ENCODE results near the gene REEP6. TPM values are rescaled to one million over a fixed set of nuclear protein-coding genes. Genes with fewer than 3 reads are reported as not detected.

The REEP6 gene
- total and polyA plus RNA-seq, 2 donors (not counting 1 experiment from before 2014, with no cell fraction given): 0.47 to 0.99 TPM

DNA sequence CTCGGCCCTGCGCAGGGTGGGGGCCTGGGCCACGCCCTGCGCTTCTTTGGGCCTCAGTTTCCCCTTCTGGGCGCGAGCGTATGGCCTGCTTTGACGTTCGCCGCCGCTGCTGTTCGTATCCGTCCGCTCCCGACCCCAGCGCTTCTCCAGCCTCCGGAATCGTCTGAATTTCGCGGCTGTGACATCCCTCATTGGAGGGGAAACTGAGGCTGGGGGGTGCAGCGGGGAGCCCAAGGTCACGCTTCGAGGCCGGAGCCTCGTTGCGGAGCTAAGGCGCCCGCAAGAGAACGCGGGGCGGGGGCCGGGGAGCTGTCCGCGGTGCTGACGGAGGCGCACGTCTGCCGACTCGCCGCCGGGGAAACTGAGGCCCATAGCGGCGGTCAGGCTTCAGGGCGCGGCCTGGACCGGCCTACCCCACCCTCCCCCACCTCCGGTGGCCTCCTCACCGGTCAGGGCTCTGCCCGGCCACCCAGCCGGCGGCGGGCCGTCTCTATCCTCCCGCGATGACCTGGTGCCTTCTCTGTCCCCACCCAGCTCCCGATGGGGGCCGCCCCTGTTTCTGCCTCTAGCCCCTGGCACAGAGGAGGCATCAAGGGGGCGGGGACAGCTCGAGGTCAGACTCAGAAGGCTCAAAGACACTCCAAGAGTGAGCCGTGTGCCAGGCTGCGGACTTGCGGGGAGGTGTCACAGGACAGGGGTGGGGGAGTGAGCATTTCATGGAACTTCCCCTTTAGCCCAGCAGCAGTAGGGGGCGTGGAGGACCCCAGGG, 44.1 kb upstream of the REEP6 start:
- Histone ChIP-seq H4K20me1 (ENCODE audit: control insufficient read depth, extremely low read depth, insufficient read depth, low read length) (no peaks in the 10 kb centered on the region), H2AFZ (ENCODE audit: low read length) (no peak overlapping the region), H3K36me3 (ENCODE audit: control insufficient read depth, insufficient read depth, low read length) (peaks cover 6% of the 10 kb centered on the region), H3K4me1 (ENCODE audit: control insufficient read depth, extremely low read depth, insufficient read depth, low read length) (peaks cover 3% of the 10 kb centered on the region), H3K27me3 (ENCODE audit: control insufficient read depth, insufficient read depth, low read length) (peaks cover 46% of the 10 kb centered on the region), H3K79me2 (ENCODE audit: control insufficient read depth, insufficient read depth, low read length) (peaks cover 2% of the 10 kb centered on the region), H3K4me3 (replicated peaks in 1 of 4; ENCODE audit: control extremely low read depth in 1 of 4, insufficient read depth in 1 of 4, low read depth in 3 of 4, low read length in 4 of 4) (peak overlapping the region in 1 of 4 experiments; percentile 50), H3K4me2 (ENCODE audit: extremely low read depth, insufficient read depth, low read length) (no peak overlapping the region), H3K27ac (ENCODE audit: insufficient read depth, low read length) (no peak overlapping the region), H3K9me3 (ENCODE audit: control insufficient read depth, insufficient read depth, low read depth, low read length) (no peaks in the 10 kb centered on the region), H3K9ac (ENCODE audit: insufficient read depth, low read length) (no peak overlapping the region)
- DNase-seq (ENCODE audit: low read depth in 2 of 2): no peak
- TF ChIP-seq, protein P1, sequence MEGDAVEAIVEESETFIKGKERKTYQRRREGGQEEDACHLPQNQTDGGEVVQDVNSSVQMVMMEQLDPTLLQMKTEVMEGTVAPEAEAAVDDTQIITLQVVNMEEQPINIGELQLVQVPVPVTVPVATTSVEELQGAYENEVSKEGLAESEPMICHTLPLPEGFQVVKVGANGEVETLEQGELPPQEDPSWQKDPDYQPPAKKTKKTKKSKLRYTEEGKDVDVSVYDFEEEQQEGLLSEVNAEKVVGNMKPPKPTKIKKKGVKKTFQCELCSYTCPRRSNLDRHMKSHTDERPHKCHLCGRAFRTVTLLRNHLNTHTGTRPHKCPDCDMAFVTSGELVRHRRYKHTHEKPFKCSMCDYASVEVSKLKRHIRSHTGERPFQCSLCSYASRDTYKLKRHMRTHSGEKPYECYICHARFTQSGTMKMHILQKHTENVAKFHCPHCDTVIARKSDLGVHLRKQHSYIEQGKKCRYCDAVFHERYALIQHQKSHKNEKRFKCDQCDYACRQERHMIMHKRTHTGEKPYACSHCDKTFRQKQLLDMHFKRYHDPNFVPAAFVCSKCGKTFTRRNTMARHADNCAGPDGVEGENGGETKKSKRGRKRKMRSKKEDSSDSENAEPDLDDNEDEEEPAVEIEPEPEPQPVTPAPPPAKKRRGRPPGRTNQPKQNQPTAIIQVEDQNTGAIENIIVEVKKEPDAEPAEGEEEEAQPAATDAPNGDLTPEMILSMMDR (conservative IDR thresholded peaks at IDR 0.05 in 1 of 2, IDR thresholded peaks at IDR 0.05 in 1 of 2; ENCODE audit: low read depth in 1 of 2, low read length in 2 of 2): no peak
- TF ChIP-seq EZH2 (IDR thresholded peaks at IDR 0.05; ENCODE audit: low read length, missing control alignments): peak; percentile 97

DNA sequence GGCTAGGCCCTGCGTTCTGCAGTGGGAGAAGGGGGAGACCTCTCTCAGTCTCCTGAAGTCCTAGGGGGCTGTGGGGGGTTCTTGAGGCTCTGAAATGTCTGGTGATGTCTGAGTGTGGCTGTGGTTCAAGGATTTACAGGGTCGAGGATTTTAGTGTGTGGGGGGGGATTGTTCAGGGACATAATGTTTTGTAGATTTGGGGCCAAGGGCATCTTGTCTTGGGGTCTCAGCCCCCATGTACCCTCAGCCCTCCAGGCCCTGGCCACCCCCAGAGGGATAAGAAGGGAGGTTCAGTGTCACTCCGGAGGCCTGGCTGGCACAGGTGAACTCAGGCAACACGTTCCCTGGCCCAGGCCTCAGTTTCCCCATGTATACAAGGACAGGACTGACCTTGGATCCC, 43.5 kb upstream of the REEP6 start:
- Histone ChIP-seq H3K27me3 (ENCODE audit: control insufficient read depth, insufficient read depth, low read length) (peaks cover 52% of the 10 kb centered on the region), H4K20me1 (ENCODE audit: control insufficient read depth, extremely low read depth, insufficient read depth, low read length) (no peaks in the 10 kb centered on the region), H2AFZ (ENCODE audit: low read length) (no peak overlapping the region), H3K4me2 (ENCODE audit: extremely low read depth, insufficient read depth, low read length) (no peak overlapping the region), H3K27ac (ENCODE audit: insufficient read depth, low read length) (no peak overlapping the region), H3K4me1 (ENCODE audit: control insufficient read depth, extremely low read depth, insufficient read depth, low read length) (peaks cover 3% of the 10 kb centered on the region), H3K9ac (ENCODE audit: insufficient read depth, low read length) (no peak overlapping the region), H3K4me3 (replicated peaks in 1 of 4; ENCODE audit: control extremely low read depth in 1 of 4, insufficient read depth in 1 of 4, low read depth in 3 of 4, low read length in 4 of 4) (no peak overlapping the region), H3K36me3 (ENCODE audit: control insufficient read depth, insufficient read depth, low read length) (peaks cover 2% of the 10 kb centered on the region), H3K9me3 (ENCODE audit: control insufficient read depth, insufficient read depth, low read depth, low read length) (no peaks in the 10 kb centered on the region), H3K79me2 (ENCODE audit: control insufficient read depth, insufficient read depth, low read length) (no peaks in the 10 kb centered on the region)
- TF ChIP-seq EZH2 (IDR thresholded peaks at IDR 0.05; ENCODE audit: low read length, missing control alignments): no peak
- TF ChIP-seq, protein P1 (conservative IDR thresholded peaks at IDR 0.05 in 1 of 2, IDR thresholded peaks at IDR 0.05 in 1 of 2; ENCODE audit: low read depth in 1 of 2, low read length in 2 of 2): no peak
- no peak for DNase-seq (ENCODE audit: low read depth in 2 of 2)

DNA sequence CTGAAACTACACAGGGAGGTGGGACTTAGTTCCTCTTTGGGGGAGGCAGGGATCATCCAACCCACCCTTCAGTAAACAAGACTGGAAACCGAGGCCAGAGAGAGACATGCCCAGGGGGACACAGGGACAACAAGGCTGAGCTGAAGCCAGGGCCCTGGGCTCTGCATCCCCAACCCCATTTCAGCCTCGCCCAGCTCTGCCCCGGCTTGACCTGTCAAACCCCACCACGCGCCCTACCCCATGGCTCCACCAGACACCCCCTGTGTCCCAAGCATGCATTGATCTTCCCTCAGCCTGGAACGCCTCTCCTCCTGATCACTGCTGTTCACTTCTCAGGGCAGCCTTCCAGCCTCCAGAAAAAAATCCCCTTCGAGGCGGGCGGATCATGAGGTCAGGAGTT, 43.0 kb upstream of the REEP6 start:
- H3K4me2 ChIP-seq (ENCODE audit: extremely low read depth, insufficient read depth, low read length): no peak overlapping the region
- no peaks in the 10 kb centered on the region for H4K20me1 ChIP-seq (ENCODE audit: control insufficient read depth, extremely low read depth, insufficient read depth, low read length)
- H3K9ac ChIP-seq (ENCODE audit: insufficient read depth, low read length): no peak overlapping the region
- H3K27me3 ChIP-seq (ENCODE audit: control insufficient read depth, insufficient read depth, low read length): peaks cover 55% of the 10 kb centered on the region
- TF ChIP-seq, protein P1 (conservative IDR thresholded peaks at IDR 0.05 in 1 of 2, IDR thresholded peaks at IDR 0.05 in 1 of 2; ENCODE audit: low read depth in 1 of 2, low read length in 2 of 2): no peak
- TF ChIP-seq EZH2 (IDR thresholded peaks at IDR 0.05; ENCODE audit: low read length, missing control alignments): no peak
- no peak overlapping the region for H3K4me3 ChIP-seq (replicated peaks in 1 of 4; ENCODE audit: control extremely low read depth in 1 of 4, insufficient read depth in 1 of 4, low read depth in 3 of 4, low read length in 4 of 4)
- no peak overlapping the region for H3K27ac ChIP-seq (ENCODE audit: insufficient read depth, low read length)
- H3K4me1 ChIP-seq (ENCODE audit: control insufficient read depth, extremely low read depth, insufficient read depth, low read length): peaks cover 3% of the 10 kb centered on the region
- no peaks in the 10 kb centered on the region for H3K9me3 ChIP-seq (ENCODE audit: control insufficient read depth, insufficient read depth, low read depth, low read length)
- H3K79me2 ChIP-seq (ENCODE audit: control insufficient read depth, insufficient read depth, low read length): no peaks in the 10 kb centered on the region
- no peaks in the 10 kb centered on the region for H3K36me3 ChIP-seq (ENCODE audit: control insufficient read depth, insufficient read depth, low read length)
- DNase-seq (ENCODE audit: low read depth in 2 of 2): no peak
- H2AFZ ChIP-seq (ENCODE audit: low read length): no peak overlapping the region
